H9 (cell line): Measurements from ENCODE around the gene OR4E1. TPM values are rescaled to one million over a fixed set of nuclear protein-coding genes. Genes with fewer than 3 reads are reported as not detected.

ENCODE experiments used
- DNase-seq: peaks from one replicate; pipeline ENCODE4 v3.0.0-alpha.2; 2017
- H2AFZ ChIP-seq: one replicate; pipeline ENCODE4 v1.6.1; 2013; ENCODE audit warnings: mild to moderate bottlenecking, low read length, control low read depth, moderate library complexity
- H2AK5ac ChIP-seq: 2 replicates; pipeline ENCODE4 v1.6.1; 2013; ENCODE audit warnings: low read length, control low read depth, mixed read lengths; ENCODE audit not compliant: insufficient read length
- H2BK120ac ChIP-seq: one replicate; pipeline ENCODE4 v1.6.1; 2013; ENCODE audit warnings: low read depth, mild to moderate bottlenecking, low read length, control low read depth, inconsistent platforms; ENCODE audit not compliant: poor library complexity, severe bottlenecking
- H2BK12ac ChIP-seq: 2 replicates; pipeline ENCODE4 v1.6.1; 2013; ENCODE audit warnings: low read length, control low read depth, mixed read lengths, low read depth; ENCODE audit not compliant: insufficient read length
- H2BK15ac ChIP-seq: 2 replicates; pipeline ENCODE4 v1.6.1; 2013; ENCODE audit warnings: low read depth, low read length, control low read depth
- H2BK20ac ChIP-seq: one replicate; pipeline ENCODE4 v1.6.1; 2013; ENCODE audit warnings: low read depth, mild to moderate bottlenecking, low read length, control low read depth, inconsistent platforms; ENCODE audit not compliant: poor library complexity, severe bottlenecking
- H2BK5ac ChIP-seq: 2 replicates; pipeline ENCODE4 v1.6.1; 2013; ENCODE audit warnings: low read length, control low read depth, mixed read lengths; ENCODE audit not compliant: insufficient read length
- H3K14ac ChIP-seq: 2 replicates; pipeline ENCODE4 v1.6.1; 2013; ENCODE audit warnings: low read length, control low read depth; ENCODE audit not compliant: insufficient read depth
- H3K18ac ChIP-seq: 2 replicates; pipeline ENCODE4 v1.6.1; 2013; ENCODE audit warnings: low read depth, mild to moderate bottlenecking, mixed read lengths, low read length, control low read depth; ENCODE audit not compliant: insufficient read length
- H3K23ac ChIP-seq: 2 replicates; pipeline ENCODE4 v1.6.1; 2013; ENCODE audit warnings: low read length, control low read depth, mixed read lengths, low read depth; ENCODE audit not compliant: insufficient read length
- H3K23me2 ChIP-seq: 2 replicates; pipeline ENCODE4 v1.6.1; 2013; ENCODE audit warnings: low read depth, mild to moderate bottlenecking, mixed read lengths, low read length, control low read depth; ENCODE audit not compliant: insufficient read length, poor library complexity, severe bottlenecking
- H3K27ac ChIP-seq: 2 replicates; pipeline ENCODE4 v1.5.1; 2013; ENCODE audit warnings: low read length, control low read depth, mixed read lengths, low read depth; ENCODE audit not compliant: insufficient read length
- H3K27me3 ChIP-seq: 2 replicates; pipeline ENCODE4 v1.6.1; 2013; ENCODE audit warnings: low read length, control low read depth, inconsistent platforms; ENCODE audit not compliant: insufficient read depth
- H3K4ac ChIP-seq: 2 replicates; pipeline ENCODE4 v1.6.1; 2013; ENCODE audit warnings: low read depth, mild to moderate bottlenecking, control low read depth, inconsistent platforms, low read length, moderate library complexity
- H3K4me1 ChIP-seq: 2 replicates; pipeline ENCODE4 v1.6.1; 2013; ENCODE audit warnings: low read length, control low read depth, inconsistent platforms; ENCODE audit not compliant: insufficient read depth
- H3K4me2 ChIP-seq: 2 replicates; pipeline ENCODE4 v1.6.1; 2013; ENCODE audit warnings: low read length, control low read depth, mixed read lengths; ENCODE audit not compliant: insufficient read length, insufficient read depth
- H3K56ac ChIP-seq: 2 replicates; pipeline ENCODE4 v1.6.1; 2013; ENCODE audit warnings: low read depth, mild to moderate bottlenecking, mixed read lengths, low read length, control low read depth; ENCODE audit not compliant: insufficient read length
- H3K79me1 ChIP-seq: 2 replicates; pipeline ENCODE4 v1.6.1; 2013; ENCODE audit warnings: low read depth, mild to moderate bottlenecking, moderate library complexity, low read length, control low read depth, inconsistent platforms; ENCODE audit not compliant: insufficient read depth, poor library complexity, severe bottlenecking
- H3K79me2 ChIP-seq: 2 replicates; pipeline ENCODE4 v1.6.1; 2013; ENCODE audit warnings: low read length, control low read depth, inconsistent platforms; ENCODE audit not compliant: insufficient read depth
- H3K9ac ChIP-seq: 2 replicates; pipeline ENCODE4 v1.6.1; 2013; ENCODE audit warnings: low read length, control low read depth, mixed read lengths; ENCODE audit not compliant: insufficient read length; ENCODE audit errors: extremely low read depth
- H3K9me3 ChIP-seq: one replicate; pipeline ENCODE4 v1.6.1; 2013; ENCODE audit warnings: low read depth, low read length, inconsistent platforms; ENCODE audit not compliant: control insufficient read depth
- H3T11ph ChIP-seq: one replicate; pipeline ENCODE4 v1.6.1; 2013; ENCODE audit warnings: mild to moderate bottlenecking, low read length, control low read depth, inconsistent platforms
- H4K20me1 ChIP-seq: one replicate; pipeline ENCODE4 v1.6.1; 2013; ENCODE audit not compliant: control insufficient read depth, insufficient read length, insufficient read depth
- H4K5ac ChIP-seq: 2 replicates; pipeline ENCODE4 v1.6.1; 2013; ENCODE audit warnings: low read depth, mild to moderate bottlenecking, mixed read lengths, low read length, control low read depth; ENCODE audit not compliant: insufficient read length
- H4K8ac ChIP-seq: replicated peaks from 2 replicates; pipeline ENCODE4 v1.6.1; 2013; ENCODE audit warnings: low read length, control low read depth, mixed read lengths, low read depth; ENCODE audit not compliant: insufficient read length
- H4K91ac ChIP-seq: 2 replicates; pipeline ENCODE4 v1.6.1; 2013; ENCODE audit warnings: low read depth, mild to moderate bottlenecking, moderate library complexity, mixed read lengths, low read length, control low read depth; ENCODE audit not compliant: insufficient read length
- H3K27ac Mint-ChIP-seq, 3 experiments: 2 replicates in 2 of 3; 3 replicates in 1 of 3; pipeline ENCODE4 v1.8.0; 2020 to 2021; ENCODE audit warnings: mixed read lengths in 3 of 3, mild to moderate bottlenecking in 1 of 3, moderate library complexity in 1 of 3
- H3K27me3 Mint-ChIP-seq: 2 replicates; pipeline ENCODE4 v1.8.0; 2021; ENCODE audit warnings: low read depth, mild to moderate bottlenecking, moderate library complexity, mixed read lengths
- H3K36me3 Mint-ChIP-seq, 3 experiments: 2 replicates in 2 of 3; 3 replicates in 1 of 3; pipeline ENCODE4 v1.8.0; 2020 to 2021; ENCODE audit warnings: low read depth in 3 of 3, mixed read lengths in 3 of 3; ENCODE audit not compliant: insufficient read depth in 1 of 3
- H3K4me1 Mint-ChIP-seq, 2 experiments: 2 replicates each; pipeline ENCODE4 v1.8.0; 2020; ENCODE audit warnings: mixed read lengths in 2 of 2
- H3K4me3 Mint-ChIP-seq, 2 experiments: 2 replicates in 1 of 2; 3 replicates in 1 of 2; pipeline ENCODE4 v1.8.0; 2020 to 2021; ENCODE audit warnings: mild to moderate bottlenecking in 2 of 2, mixed read lengths in 2 of 2, moderate library complexity in 1 of 2
- H3K9me3 Mint-ChIP-seq, 2 experiments: 2 replicates in 1 of 2; 3 replicates in 1 of 2; pipeline ENCODE4 v1.8.0; 2020; ENCODE audit warnings: mild to moderate bottlenecking in 2 of 2, mixed read lengths in 2 of 2, moderate library complexity in 1 of 2
- CTCF ChIP-seq: fragments of 200-600 bp; sonication (generic); conservative IDR thresholded peaks from 3 replicates; pipeline ENCODE4 v1.8.0; 2021; ENCODE audit warnings: antibody characterized with exemption, mild to moderate bottlenecking
- WGBS: extraction: QIAGEN DNeasy Blood & Tissue Kit; methylation state at CpG from one replicate; pipeline ENCODE4 v1.1.7; 2013; ENCODE audit warnings: missing lambda C conversion rate, low lambda C conversion rate, mixed read lengths; ENCODE audit not compliant: insufficient read length; ENCODE audit errors: extremely low coverage; 5-methylcytosine and 5-hydroxymethylcytosine counted together
- total RNA-seq: library from RNA; stranded (reverse); gene quantifications from 2 replicates; pipeline ENCODE4 v1.2.1, GENCODE V29; 2021

OR4E1 gene
- total RNA-seq, 1 experiment from 2014 or later: not detected

GRCh38 chr14:21634840-21635239 is 38.8 kb downstream of the OR4E1 start, which contains the start of gene OR10G2:
TSS of gene OR10G2 (minus strand) at chr14:21634940. CDS start at chr14:21634842, 98 bp downstream.
- Histone ChIP-seq H3K56ac (no peak within 1 kb of the TSS), H3K23ac (no peak within 1 kb of the TSS), H2BK20ac (no peak within 1 kb of the TSS), H4K20me1 (no peaks in the 10 kb centered on the region), H2BK5ac (no peak within 1 kb of the TSS), H3T11ph (no peak within 1 kb of the TSS), H3K79me1 (no peaks in the 10 kb centered on the region), H3K14ac (no peak within 1 kb of the TSS), H2BK15ac (no peak within 1 kb of the TSS), H3K27me3 (no peaks in the 10 kb centered on the region), H2AK5ac (no peak within 1 kb of the TSS), H3K79me2 (no peaks in the 10 kb centered on the region), H4K5ac (no peak within 1 kb of the TSS), H3K4ac (no peak within 1 kb of the TSS), H4K91ac (no peak within 1 kb of the TSS), H3K4me2 (no peak within 1 kb of the TSS), H2BK12ac (no peak within 1 kb of the TSS), H3K9me3 (no peaks in the 10 kb centered on the region), H3K4me1 (no peaks in the 10 kb centered on the region), H3K23me2 (no peaks in the 10 kb centered on the region), H3K27ac (no peak within 1 kb of the TSS), H2BK120ac (no peak within 1 kb of the TSS), H2AFZ (no peak within 1 kb of the TSS), H3K18ac (no peak within 1 kb of the TSS), H3K9ac (no peak within 1 kb of the TSS), H4K8ac (no peak within 1 kb of the TSS)
- Mint-ChIP-seq H3K27me3 (no peaks in the 10 kb centered on the region; the same call in 1 of the 2 replicates), H3K4me3 (no peak within 1 kb of the TSS), H3K27ac (no peak within 1 kb of the TSS), H3K36me3 (no peaks in the 10 kb centered on the region), H3K4me1 (no peaks in the 10 kb centered on the region), H3K9me3 (no peaks in the 10 kb centered on the region)
- no peak for TF ChIP-seq CTCF
- no peak for DNase-seq
- no CpG with 5 or more reads among the region's 4 CpGs for WGBS
